CD4-positive, alpha-beta memory T cell (primary cell): ENCODE data around the gene ADCYAP1R1. TPM values are rescaled to one million over a fixed set of nuclear protein-coding genes. Genes with fewer than 3 reads are reported as not detected.

ENCODE experiments used
- CTCF ChIA-PET: fragments of 350-600 bp; sonication (Branson Sonifier 250); formaldehyde crosslinking; loops from one replicate; lab custom pipeline; 2021; ENCODE audit warnings: inconsistent platforms; ENCODE audit not compliant: partially characterized antibody; lab: Charles Lee
- POLR2A ChIA-PET: fragments of 350-600 bp; sonication (Branson Sonifier 250); formaldehyde crosslinking; loops from one replicate; lab custom pipeline; 2021; ENCODE audit not compliant: partially characterized antibody; lab: Charles Lee
- DNase-seq, 5 donors: peaks; one replicate each; pipeline versions ENCODE4 v3.0.0 to v3.0.0-alpha.2; 2020 to 2022; ENCODE audit warnings: mixed read lengths in 1 of 5
- H3K27ac ChIP-seq: one replicate; pipeline ENCODE4 v1.7.0; 2013; ENCODE audit warnings: low read depth, low read length
- H3K27me3 ChIP-seq: 2 replicates; pipeline ENCODE4 v1.7.0; 2013; ENCODE audit warnings: mild to moderate bottlenecking, low read length, moderate library complexity; ENCODE audit not compliant: insufficient read depth
- H3K36me3 ChIP-seq: 2 replicates; pipeline ENCODE4 v1.7.0; 2013; ENCODE audit warnings: mild to moderate bottlenecking, low read length, moderate library complexity; ENCODE audit not compliant: insufficient read depth
- H3K4me1 ChIP-seq: 2 replicates; pipeline ENCODE4 v1.7.0; 2013; ENCODE audit warnings: mild to moderate bottlenecking, low read length, moderate library complexity; ENCODE audit not compliant: insufficient read depth
- H3K4me3 ChIP-seq, 2 donors: one replicate each; pipeline ENCODE4 v1.7.0; 2013; ENCODE audit warnings: low read length in 2 of 2, mild to moderate bottlenecking in 1 of 2
- H3K9me3 ChIP-seq, 2 donors: one replicate each; pipeline ENCODE4 v1.7.0; 2013; ENCODE audit warnings: low read length in 2 of 2, control low read depth in 1 of 2; ENCODE audit not compliant: control insufficient read depth in 1 of 2
- H3K27ac Mint-ChIP-seq, 7 donors: one replicate each; pipeline ENCODE4 v1.8.0; 2020 to 2021; ENCODE audit warnings: mixed read lengths in 7 of 7, mild to moderate bottlenecking in 6 of 7, inconsistent platforms in 3 of 7, moderate library complexity in 3 of 7
- H3K27me3 Mint-ChIP-seq, 2 donors: one replicate each; pipeline ENCODE4 v1.8.0; 2020 to 2021; ENCODE audit warnings: mixed read lengths in 2 of 2
- H3K36me3 Mint-ChIP-seq, 2 donors: one replicate each; pipeline ENCODE4 v1.8.0; 2020 to 2021; ENCODE audit warnings: mixed read lengths in 2 of 2, inconsistent platforms in 1 of 2, mild to moderate bottlenecking in 1 of 2
- H3K4me1 Mint-ChIP-seq, 4 donors: one replicate each; pipeline ENCODE4 v1.8.0; 2020 to 2021; ENCODE audit warnings: mixed read lengths in 4 of 4, mild to moderate bottlenecking in 1 of 4
- H3K4me3 Mint-ChIP-seq, 8 donors: one replicate each; pipeline ENCODE4 v1.8.0; 2020 to 2021; ENCODE audit warnings: mixed read lengths in 8 of 8, mild to moderate bottlenecking in 7 of 8, moderate library complexity in 6 of 8, inconsistent platforms in 3 of 8
- H3K9me3 Mint-ChIP-seq, 8 donors: one replicate each; pipeline ENCODE4 v1.8.0; 2020 to 2021; ENCODE audit warnings: mixed read lengths in 8 of 8, mild to moderate bottlenecking in 5 of 8, inconsistent platforms in 3 of 8, moderate library complexity in 1 of 8
- intact Hi-C: fragments of 100-400 bp; cut with micrococcal nuclease; formaldehyde crosslinking; loops from one replicate; pipeline ENCODE4 v1.15.1; 2023
- polyA plus RNA-seq, 2 donors: library from polyadenylated mRNA; unstranded; fragments of 300-500 nt; fragmentation: Illumina TruSeq; gene quantifications; one replicate each; pipeline ENCODE4 v1.2.3, GENCODE V29; 2021
- total RNA-seq, 2 experiments: library from RNA; stranded (reverse); gene quantifications; one replicate each; pipeline ENCODE4 v1.2.3, GENCODE V29; 2021

ADCYAP1R1 gene
- total and polyA plus RNA-seq, 4 experiments from 2014 or later: not detected

- H3K4me3 ChIP-seq: no peak overlapping the region
- Mint-ChIP-seq H3K27ac (no peak overlapping the region), H3K27me3 (peaks cover 0 to 16% of the 10 kb centered on the region in 2 donors), H3K36me3 (no peaks in the 10 kb centered on the region), H3K4me1 (no peaks in the 10 kb centered on the region), H3K4me3 (no peak overlapping the region), H3K9me3 (peaks cover 0 to 2% (median 0%) of the 10 kb centered on the region in 8 donors)
- H3K4me1 ChIP-seq: no peaks in the 10 kb centered on the region
- intact Hi-C loops: loop anchor here (5.0 kb wide), 1 partner anchor 421 kb away; no protein-coding TSS in a partner anchor
- no peak overlapping the region for H3K27ac ChIP-seq
- DNase-seq: no peak
- ChIA-PET POLR2A (interaction anchor here (1.4 kb wide), 1 partner anchor 140 kb away, joined by 6 read pairs; no protein-coding TSS in a partner anchor), CTCF (interaction anchor here (1.2 to 8.7 kb wide), 13 partner anchors 10 to 324 kb away, joined by 3 to 136 read pairs (median 5); no protein-coding TSS in a partner anchor)
- H3K27me3 ChIP-seq: no peaks in the 10 kb centered on the region
- no peaks in the 10 kb centered on the region for H3K36me3 ChIP-seq
- H3K9me3 ChIP-seq: no peaks in the 10 kb centered on the region
These were observed 71.2 kb downstream of the ADCYAP1R1 start for GRCh38 chr7:31123321-31123720.

GRCh38 chr7:31123726-31124125 lies 71.6 kb downstream of the ADCYAP1R1 start:
- ChIA-PET CTCF (interaction anchor here (0.7 to 8.7 kb wide), 6 partner anchors 11 to 325 kb away, joined by 3 to 136 read pairs (median 5); no protein-coding TSS in a partner anchor), POLR2A (no interaction called here)
- no peaks in the 10 kb centered on the region for H3K36me3 Mint-ChIP-seq
- peaks cover 0 to 2% (median 0%) of the 10 kb centered on the region in 8 donors for H3K9me3 Mint-ChIP-seq
- no peaks in the 10 kb centered on the region for H3K4me1 ChIP-seq
- no peaks in the 10 kb centered on the region for H3K4me1 Mint-ChIP-seq
- DNase-seq: no peak
- no peak overlapping the region for H3K27ac Mint-ChIP-seq
- no peaks in the 10 kb centered on the region for H3K36me3 ChIP-seq
- peaks cover 0 to 16% of the 10 kb centered on the region in 2 donors for H3K27me3 Mint-ChIP-seq
- intact Hi-C loops: loop anchor here (5.0 kb wide), 1 partner anchor 421 kb away; no protein-coding TSS in a partner anchor
- H3K27me3 ChIP-seq: no peaks in the 10 kb centered on the region
- H3K4me3 ChIP-seq: no peak overlapping the region
- no peaks in the 10 kb centered on the region for H3K9me3 ChIP-seq
- no peak overlapping the region for H3K4me3 Mint-ChIP-seq
- H3K27ac ChIP-seq: no peak overlapping the region

DNA sequence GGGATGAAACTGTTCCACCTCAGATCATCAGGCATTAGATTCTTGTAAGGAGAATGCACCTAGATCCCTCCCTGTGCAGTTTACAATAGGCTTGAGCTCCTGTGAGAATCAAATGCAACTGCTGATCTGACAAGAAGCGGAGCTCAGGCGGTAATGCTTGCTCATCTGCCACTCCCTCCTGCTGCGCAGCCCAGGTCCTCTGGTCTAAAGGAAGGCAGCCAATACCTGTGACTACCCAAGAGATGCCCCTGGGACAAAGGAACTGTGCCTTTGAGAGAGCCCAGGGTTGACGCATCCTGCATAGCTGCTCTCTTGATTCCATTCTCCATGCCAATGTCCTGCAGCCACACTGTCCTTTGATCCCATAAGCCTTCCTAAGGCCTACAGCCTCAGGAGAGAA lies 73.1 kb downstream of the ADCYAP1R1 start:
- Mint-ChIP-seq H3K27ac (no peak overlapping the region), H3K36me3 (no peaks in the 10 kb centered on the region), H3K27me3 (peaks cover 2 to 11% of the 10 kb centered on the region in 2 donors), H3K4me1 (no peaks in the 10 kb centered on the region), H3K4me3 (no peak overlapping the region), H3K9me3 (peaks cover 0 to 2% (median 0%) of the 10 kb centered on the region in 8 donors)
- H3K27ac ChIP-seq: no peak overlapping the region
- H3K4me1 ChIP-seq: no peaks in the 10 kb centered on the region
- H3K36me3 ChIP-seq: no peaks in the 10 kb centered on the region
- no peaks in the 10 kb centered on the region for H3K27me3 ChIP-seq
- intact Hi-C loops: no loop called here
- ChIA-PET POLR2A (no interaction called here), CTCF (interaction anchor here (0.6 to 8.7 kb wide), 3 partner anchors 9 to 143 kb away, joined by 3 to 117 read pairs (median 3); no protein-coding TSS in a partner anchor)
- DNase-seq: no peak
- no peak overlapping the region for H3K4me3 ChIP-seq
- H3K9me3 ChIP-seq: no peaks in the 10 kb centered on the region

DNA sequence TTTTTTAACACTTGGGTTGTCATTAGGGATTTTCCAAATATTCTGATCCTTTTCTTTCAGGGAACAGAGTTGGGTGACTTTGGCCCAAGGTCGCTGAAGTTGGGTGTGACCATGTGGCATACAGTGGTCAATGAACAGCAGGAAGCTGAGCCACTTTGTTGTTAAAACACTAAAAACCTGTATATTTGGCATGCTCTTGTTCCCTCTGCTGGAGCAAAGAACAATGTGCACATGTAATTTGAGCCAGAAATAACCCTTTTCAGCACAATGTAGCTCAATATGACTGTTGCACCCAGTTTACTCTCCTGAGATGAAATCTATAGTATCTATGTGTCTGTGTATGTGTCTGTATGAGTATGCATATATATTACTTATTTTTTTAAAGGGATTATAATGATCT lies 74.9 kb downstream of the ADCYAP1R1 start:
- ChIA-PET POLR2A (no interaction called here), CTCF (interaction anchor here (8.7 kb wide), 1 partner anchor 8 kb away, joined by 117 read pairs; no protein-coding TSS in a partner anchor)
- Histone ChIP-seq H3K36me3 (no peaks in the 10 kb centered on the region), H3K27ac (no peak overlapping the region), H3K27me3 (no peaks in the 10 kb centered on the region), H3K4me3 (no peak overlapping the region), H3K9me3 (no peaks in the 10 kb centered on the region), H3K4me1 (no peaks in the 10 kb centered on the region)
- no peak for DNase-seq
- H3K27me3 Mint-ChIP-seq: peaks cover 2 to 11% of the 10 kb centered on the region in 2 donors
- peaks cover 0 to 2% (median 0%) of the 10 kb centered on the region in 8 donors for H3K9me3 Mint-ChIP-seq
- H3K36me3 Mint-ChIP-seq: no peaks in the 10 kb centered on the region
- no peak overlapping the region for H3K4me3 Mint-ChIP-seq
- intact Hi-C loops: no loop called here
- no peak overlapping the region for H3K27ac Mint-ChIP-seq
- H3K4me1 Mint-ChIP-seq: no peaks in the 10 kb centered on the region

GRCh38 chr7:31129067-31129466 lies 77.0 kb downstream of the ADCYAP1R1 start:
- POLR2A ChIA-PET: no interaction called here
- peaks cover 2 to 7% of the 10 kb centered on the region in 2 donors for H3K27me3 Mint-ChIP-seq
- H3K27ac Mint-ChIP-seq: no peak overlapping the region
- intact Hi-C loops: no loop called here
- H3K4me1 ChIP-seq: no peaks in the 10 kb centered on the region
- no peak overlapping the region for H3K27ac ChIP-seq
- no peak overlapping the region for H3K4me3 Mint-ChIP-seq
- CTCF ChIA-PET: interaction anchor here (1.7 kb wide), 1 partner anchor 145 kb away, joined by 5 read pairs; no protein-coding TSS in a partner anchor
- no peaks in the 10 kb centered on the region for H3K36me3 ChIP-seq
- H3K36me3 Mint-ChIP-seq: no peaks in the 10 kb centered on the region
- peaks cover 0 to 2% (median 0%) of the 10 kb centered on the region in 8 donors for H3K9me3 Mint-ChIP-seq
- H3K27me3 ChIP-seq: no peaks in the 10 kb centered on the region
- peaks cover 0 to 3% (median 0%) of the 10 kb centered on the region in 4 donors for H3K4me1 Mint-ChIP-seq
- H3K4me3 ChIP-seq: no peak overlapping the region
- no peaks in the 10 kb centered on the region for H3K9me3 ChIP-seq
- DNase-seq: no peak

GRCh38 chr7:31133497-31133896 lies 81.4 kb downstream of the ADCYAP1R1 start:
- Mint-ChIP-seq H3K27ac (no peak overlapping the region), H3K4me1 (peaks cover 3 to 9% (median 4%) of the 10 kb centered on the region in 4 donors), H3K9me3 (no peaks in the 10 kb centered on the region), H3K36me3 (no peaks in the 10 kb centered on the region), H3K27me3 (peaks cover 2 to 6% of the 10 kb centered on the region in 2 donors), H3K4me3 (no peak overlapping the region)
- Histone ChIP-seq H3K36me3 (no peaks in the 10 kb centered on the region), H3K27ac (no peak overlapping the region), H3K4me1 (no peaks in the 10 kb centered on the region), H3K27me3 (no peaks in the 10 kb centered on the region), H3K9me3 (no peaks in the 10 kb centered on the region), H3K4me3 (no peak overlapping the region)
- intact Hi-C loops: no loop called here
- CTCF ChIA-PET: interaction anchor here (0.9 to 7.1 kb wide), 8 partner anchors 9 to 181 kb away, joined by 3 to 117 read pairs (median 6); no protein-coding TSS in a partner anchor
- no peak for DNase-seq
- POLR2A ChIA-PET: no interaction called here

DNA sequence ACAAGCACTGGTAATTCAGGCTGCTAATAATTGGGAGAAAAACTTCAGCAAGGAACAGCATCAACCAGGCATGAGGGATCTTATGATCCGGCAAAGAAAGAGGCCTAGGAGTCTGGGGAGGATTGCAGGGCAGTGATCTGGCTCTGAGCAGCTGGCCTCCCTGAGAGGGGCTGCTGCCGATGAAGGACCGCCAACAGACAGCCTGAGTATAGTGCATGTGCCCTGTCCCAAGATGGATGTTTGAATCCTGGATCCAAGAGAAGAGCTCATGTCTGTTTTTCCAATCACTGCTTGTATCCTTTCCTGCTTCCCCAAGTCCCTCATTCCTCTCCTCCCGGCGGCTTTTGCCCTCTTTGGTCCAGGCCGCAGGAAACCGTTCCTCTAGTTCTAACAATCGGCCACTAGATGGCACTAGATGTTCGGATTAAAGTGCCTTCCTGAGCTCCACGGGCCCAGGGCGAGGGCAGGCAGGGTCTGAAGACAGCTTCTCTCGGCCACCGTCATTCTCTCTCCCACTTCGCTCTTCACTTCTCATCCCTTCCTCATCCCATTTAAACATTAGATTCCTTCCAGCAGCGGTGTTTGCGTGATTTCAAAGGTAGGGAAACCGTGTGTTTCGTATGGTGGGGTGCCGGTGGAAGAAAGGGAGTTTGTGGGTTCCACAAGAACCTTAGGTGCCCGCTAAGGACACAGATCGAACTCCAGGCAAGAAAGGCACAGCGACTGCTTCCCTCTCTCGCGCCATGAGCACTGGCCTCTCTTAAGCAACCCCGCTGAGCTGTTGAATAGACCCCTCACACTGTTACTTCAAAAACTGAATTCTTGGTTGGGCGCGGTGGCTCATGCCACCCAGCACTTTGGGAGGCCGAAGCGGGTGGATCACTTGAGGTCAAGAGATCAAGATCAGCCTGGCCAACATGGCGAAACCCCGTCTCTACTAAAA lies 82.4 kb downstream of the ADCYAP1R1 start:
- Mint-ChIP-seq H3K9me3 (no peaks in the 10 kb centered on the region), H3K4me3 (peak overlapping the region in 1 of 8 donors; percentile 37), H3K4me1 (peaks cover 3 to 9% (median 4%) of the 10 kb centered on the region in 4 donors), H3K27me3 (peaks cover 0 to 5% of the 10 kb centered on the region in 2 donors), H3K36me3 (no peaks in the 10 kb centered on the region), H3K27ac (no peak overlapping the region)
- Histone ChIP-seq H3K36me3 (no peaks in the 10 kb centered on the region), H3K27ac (no peak overlapping the region), H3K27me3 (no peaks in the 10 kb centered on the region), H3K9me3 (no peaks in the 10 kb centered on the region), H3K4me1 (no peaks in the 10 kb centered on the region), H3K4me3 (no peak overlapping the region)
- CTCF ChIA-PET: interaction anchor here (1.0 to 7.1 kb wide), 9 partner anchors 8 to 182 kb away, joined by 3 to 117 read pairs (median 6); no protein-coding TSS in a partner anchor
- POLR2A ChIA-PET: no interaction called here
- DNase-seq: peak in 4 of 5 donors; percentile 18 to 39 (median 31)
- intact Hi-C loops: no loop called here
